Tibial nerve (tissue), 4 donors: Measurements from ENCODE around the gene CAMSAP3. TPM values are rescaled to one million over a fixed set of nuclear protein-coding genes. Genes with fewer than 3 reads are reported as not detected.

ENCODE experiments used
- DNase-seq, 2 donors: peaks; one replicate each; pipeline ENCODE4 v3.0.0-alpha.2; 2019; ENCODE audit warnings: low spot score in 2 of 2
- H3K27ac ChIP-seq, 4 donors: fragments of 200-600 bp; sonication (generic) in 3 of 4; one replicate each; pipeline ENCODE4 v1.5.1; 2017 to 2019; ENCODE audit warnings: mild to moderate bottlenecking in 1 of 4
- H3K27me3 ChIP-seq, 2 donors: fragments of 200-600 bp; sonication (generic) in 1 of 2; one replicate each; pipeline versions ENCODE4 v1.5.1 to v1.6.0; 2017 to 2019
- H3K36me3 ChIP-seq, 3 donors: fragments of 200-600 bp; sonication (generic); one replicate each; pipeline ENCODE4 v1.5.1; 2018 to 2019
- H3K4me1 ChIP-seq, 4 donors: fragments of 200-600 bp; sonication (generic) in 3 of 4; one replicate each; pipeline ENCODE4 v1.5.1; 2017 to 2019
- H3K4me3 ChIP-seq, 4 donors: fragments of 200-600 bp; sonication (generic) in 3 of 4; one replicate each; pipeline ENCODE4 v1.5.1; 2017 to 2019; ENCODE audit warnings: mild to moderate bottlenecking in 1 of 4, moderate library complexity in 1 of 4
- H3K9me3 ChIP-seq, 4 donors: fragments of 200-600 bp; sonication (generic) in 3 of 4; one replicate each; pipeline ENCODE4 v1.5.1; 2017 to 2019
- EP300 ChIP-seq, 2 donors: sonication (generic); formaldehyde crosslinking; IDR thresholded peaks; one replicate each; pipeline ENCODE4 v1.6.1; 2017; ENCODE audit warnings: antibody characterized with exemption in 2 of 2, mild to moderate bottlenecking in 1 of 2
- POLR2A ChIP-seq, 2 donors: fragments of 450-650 bp; IDR thresholded peaks; one replicate each; pipeline ENCODE4 v1.6.1; 2017; ENCODE audit warnings: antibody characterized with exemption in 2 of 2, mild to moderate bottlenecking in 2 of 2, moderate library complexity in 2 of 2
- WGBS, 2 donors: methylation state at CpG; one replicate each; pipeline ENCODE4 v1.1.5; 2018; 5-methylcytosine and 5-hydroxymethylcytosine counted together
- total RNA-seq, 4 donors: library from RNA; depleted of rRNA; stranded (reverse); fragments of >200 nt; gene quantifications; one replicate each; pipeline ENCODE4 v1.1.0, GENCODE V29; 2016
- TF ChIP-seq, protein P1 (sequence below), 5 experiments: fragments of 200-600 bp in 3 of 5; fragments of 450-650 bp in 2 of 5; sonication (generic) in 3 of 5; IDR thresholded peaks; one replicate each; pipeline ENCODE4 v1.5.1; 2016 to 2019; ENCODE audit warnings: antibody characterized with exemption in 5 of 5, mild to moderate bottlenecking in 3 of 5, moderate library complexity in 2 of 5

CAMSAP3 gene
- total RNA-seq, 4 donors from 2014 or later: not detected

DNA sequence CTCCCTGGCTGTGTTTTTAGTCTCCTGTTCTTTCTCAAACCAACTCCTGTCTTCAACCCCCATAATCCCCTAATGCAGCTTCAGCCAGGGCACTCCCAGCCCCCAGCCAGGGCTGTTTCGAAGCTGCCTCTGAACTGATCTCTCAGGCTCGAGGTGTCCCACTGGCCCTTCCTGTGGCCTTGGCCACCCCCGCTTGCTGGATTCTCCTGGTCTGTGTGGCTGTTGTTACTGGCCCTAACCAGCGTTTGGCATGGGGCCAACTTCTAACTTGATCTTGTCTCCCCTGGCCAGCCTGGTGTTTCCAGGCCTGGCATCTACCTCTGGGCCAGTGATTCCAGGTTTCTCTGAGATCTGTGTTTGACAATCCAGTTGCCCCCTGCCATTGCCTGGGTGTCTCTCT lies 22.7 kb downstream of the CAMSAP3 start:
- Histone ChIP-seq H3K27me3 (no peaks in the 10 kb centered on the region), H3K9me3 (no peaks in the 10 kb centered on the region), H3K4me3 (no peak overlapping the region), H3K4me1 (peaks cover 0 to 8% (median 0%) of the 10 kb centered on the region in 4 donors), H3K36me3 (peaks cover 10 to 70% (median 38%) of the 10 kb centered on the region in 3 donors), H3K27ac (no peak overlapping the region)
- TF ChIP-seq, protein P1, sequence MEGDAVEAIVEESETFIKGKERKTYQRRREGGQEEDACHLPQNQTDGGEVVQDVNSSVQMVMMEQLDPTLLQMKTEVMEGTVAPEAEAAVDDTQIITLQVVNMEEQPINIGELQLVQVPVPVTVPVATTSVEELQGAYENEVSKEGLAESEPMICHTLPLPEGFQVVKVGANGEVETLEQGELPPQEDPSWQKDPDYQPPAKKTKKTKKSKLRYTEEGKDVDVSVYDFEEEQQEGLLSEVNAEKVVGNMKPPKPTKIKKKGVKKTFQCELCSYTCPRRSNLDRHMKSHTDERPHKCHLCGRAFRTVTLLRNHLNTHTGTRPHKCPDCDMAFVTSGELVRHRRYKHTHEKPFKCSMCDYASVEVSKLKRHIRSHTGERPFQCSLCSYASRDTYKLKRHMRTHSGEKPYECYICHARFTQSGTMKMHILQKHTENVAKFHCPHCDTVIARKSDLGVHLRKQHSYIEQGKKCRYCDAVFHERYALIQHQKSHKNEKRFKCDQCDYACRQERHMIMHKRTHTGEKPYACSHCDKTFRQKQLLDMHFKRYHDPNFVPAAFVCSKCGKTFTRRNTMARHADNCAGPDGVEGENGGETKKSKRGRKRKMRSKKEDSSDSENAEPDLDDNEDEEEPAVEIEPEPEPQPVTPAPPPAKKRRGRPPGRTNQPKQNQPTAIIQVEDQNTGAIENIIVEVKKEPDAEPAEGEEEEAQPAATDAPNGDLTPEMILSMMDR (IDR thresholded peaks at IDR 0.05): no peak
- TF ChIP-seq POLR2A (IDR thresholded peaks at IDR 0.05): no peak
- WGBS, 2 donors: 70 to 71% methylated on average over 4 of the region's 4 CpGs
- DNase-seq: no peak

DNA sequence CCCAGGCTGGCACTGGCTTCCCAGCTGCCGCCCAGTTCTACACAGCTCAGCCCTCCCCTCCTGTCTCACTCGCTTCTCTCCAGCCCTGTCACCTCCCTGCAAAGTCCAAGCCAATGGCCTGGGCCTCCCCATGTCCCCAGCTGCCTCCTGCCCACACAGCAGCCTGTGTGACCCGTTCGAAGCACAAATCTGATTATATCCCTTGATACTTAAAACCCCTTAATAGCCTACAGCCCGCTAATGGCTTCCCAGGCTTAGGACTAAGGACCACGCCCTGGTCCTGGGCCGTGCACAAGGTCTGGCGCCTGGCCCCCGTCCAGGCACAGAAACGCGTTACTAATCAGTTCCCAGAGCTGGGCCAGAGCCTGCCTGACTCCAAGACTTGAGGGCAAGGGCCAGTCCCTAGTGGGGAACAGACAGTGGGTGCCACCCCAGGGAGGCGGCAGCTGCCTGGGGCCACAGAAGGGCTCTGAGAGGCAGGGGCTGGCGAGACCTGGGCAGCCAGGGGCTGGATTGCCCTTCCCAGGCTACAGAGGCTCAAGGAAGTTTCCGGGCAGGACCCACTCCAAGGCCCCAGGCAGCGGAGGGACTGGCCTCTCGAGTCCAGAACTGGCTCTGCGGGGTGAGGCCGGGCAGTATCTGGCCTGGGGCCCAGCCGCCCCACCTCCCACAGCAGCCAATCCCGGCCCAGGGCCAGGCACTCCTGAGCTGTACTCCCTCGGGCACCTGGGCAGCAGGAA lies 23.3 kb downstream of the CAMSAP3 start:
- WGBS, 2 donors: 78 to 82% methylated on average over 11 to 20 of the region's 21 CpGs
- Histone ChIP-seq H3K27me3 (no peaks in the 10 kb centered on the region), H3K27ac (no peak overlapping the region), H3K36me3 (peaks cover 10 to 76% (median 43%) of the 10 kb centered on the region in 3 donors), H3K4me3 (no peak overlapping the region), H3K4me1 (peaks cover 0 to 8% (median 0%) of the 10 kb centered on the region in 4 donors), H3K9me3 (no peaks in the 10 kb centered on the region)
- DNase-seq: no peak
- TF ChIP-seq POLR2A (IDR thresholded peaks at IDR 0.05): no peak

DNA sequence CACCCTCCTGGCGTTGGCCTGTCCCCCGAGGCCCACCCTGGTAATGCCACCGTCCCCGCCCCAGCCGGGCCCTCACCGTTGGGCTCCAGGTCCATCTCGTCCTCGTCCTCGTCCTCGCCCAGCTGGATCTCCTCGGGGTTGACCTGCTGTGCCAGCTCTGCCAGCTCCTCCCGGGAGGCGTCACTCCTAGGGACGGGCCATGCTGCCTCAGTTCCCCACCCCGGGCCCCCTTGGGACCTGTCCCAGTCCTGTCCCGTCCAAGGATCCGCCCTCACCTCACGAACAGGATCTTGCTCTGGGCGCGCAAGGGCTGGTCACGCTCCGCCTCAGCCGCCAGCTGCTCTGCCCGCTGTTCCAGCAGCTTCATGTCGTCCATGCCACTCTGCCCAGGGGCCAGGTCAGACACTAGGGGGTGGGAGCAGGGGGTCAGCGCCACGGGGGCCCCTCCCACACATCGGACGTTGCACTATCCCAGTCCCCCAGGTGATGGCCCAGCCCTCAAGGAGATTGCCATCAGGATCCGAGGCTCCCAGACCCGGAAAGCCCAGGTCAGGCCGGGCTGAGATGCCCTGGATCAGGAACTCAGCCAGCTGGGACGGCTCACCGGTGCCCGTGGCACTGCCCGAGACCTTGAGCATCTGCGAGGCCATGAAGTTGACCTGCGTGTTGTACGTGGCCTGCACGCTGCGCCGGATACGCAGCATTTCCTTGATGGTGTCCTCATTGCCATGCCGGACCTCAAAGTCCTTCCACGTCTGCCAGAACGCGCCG lies 24.2 kb downstream of the CAMSAP3 start:
- Histone ChIP-seq H3K4me1 (peaks cover 0 to 8% (median 0%) of the 10 kb centered on the region in 4 donors), H3K9me3 (no peaks in the 10 kb centered on the region), H3K27me3 (no peaks in the 10 kb centered on the region), H3K27ac (no peak overlapping the region), H3K4me3 (no peak overlapping the region), H3K36me3 (peaks cover 10 to 86% (median 43%) of the 10 kb centered on the region in 3 donors)
- WGBS, 2 donors: 90 to 93% methylated on average over 34 to 35 of the region's 48 CpGs
- DNase-seq: no peak
- TF ChIP-seq POLR2A (IDR thresholded peaks at IDR 0.05) (no peak), EP300 (IDR thresholded peaks at IDR 0.05) (no peak)
- TF ChIP-seq, protein P1 (IDR thresholded peaks at IDR 0.05): no peak

DNA sequence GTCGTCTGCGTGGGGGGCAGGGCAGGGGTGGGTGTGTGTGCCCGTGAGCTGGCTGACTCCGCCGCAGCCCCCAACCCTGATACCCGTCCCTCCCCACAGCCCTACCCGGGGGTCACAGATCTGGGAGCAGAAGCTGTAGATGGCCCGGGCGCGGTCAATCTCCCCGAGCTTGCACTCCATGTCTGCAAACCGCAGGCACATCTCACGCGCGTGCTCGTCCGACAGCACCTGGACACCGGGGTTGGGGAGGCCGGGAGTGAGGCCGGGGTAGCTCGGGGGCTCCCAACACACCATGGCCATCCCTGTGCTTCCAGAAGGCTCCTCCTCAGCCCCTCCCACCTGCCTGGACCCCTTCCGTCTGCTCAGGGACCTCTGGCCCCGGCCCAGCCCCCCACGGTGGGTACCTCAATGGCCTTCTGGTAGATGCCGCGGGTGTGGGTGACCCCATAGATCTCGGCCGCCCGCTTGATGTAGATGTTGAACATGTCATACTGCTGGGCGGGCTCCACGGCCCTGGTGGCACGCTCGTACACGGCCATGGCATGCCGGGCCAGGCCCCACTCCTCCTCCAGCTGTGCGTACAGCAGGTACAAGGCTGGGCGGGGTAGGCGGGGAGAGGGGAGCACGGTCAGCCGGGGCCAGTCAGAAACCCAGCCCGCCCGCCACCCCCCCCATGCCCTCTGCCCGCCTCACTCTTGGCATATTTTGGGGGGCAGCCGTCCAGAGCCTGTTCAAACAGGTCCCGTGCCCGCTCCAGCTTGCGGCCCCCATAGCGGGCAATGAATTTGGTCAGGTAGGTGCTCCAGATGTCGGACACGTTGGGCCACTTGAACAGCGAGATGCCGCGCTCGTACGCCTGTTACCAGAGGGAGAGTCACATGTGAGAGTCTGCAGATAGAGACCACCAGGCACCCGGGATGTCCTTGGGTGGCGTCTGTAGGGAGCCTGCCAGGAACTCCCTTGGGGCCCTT lies 25.1 kb downstream of the CAMSAP3 start:
- TF ChIP-seq POLR2A (IDR thresholded peaks at IDR 0.05) (no peak), EP300 (IDR thresholded peaks at IDR 0.05) (no peak)
- TF ChIP-seq, protein P1 (IDR thresholded peaks at IDR 0.05): no peak

More for the DNA sequence above, 25.1 kb downstream of the CAMSAP3 start:
- 93 to 94% methylated on average over 36 to 45 of the region's 57 CpGs for WGBS, 2 donors
- Histone ChIP-seq H3K27ac (no peak overlapping the region), H3K4me1 (peaks cover 0 to 8% (median 0%) of the 10 kb centered on the region in 4 donors), H3K27me3 (no peaks in the 10 kb centered on the region), H3K36me3 (peaks cover 12 to 94% (median 43%) of the 10 kb centered on the region in 3 donors), H3K9me3 (no peaks in the 10 kb centered on the region), H3K4me3 (no peak overlapping the region)
- DNase-seq: no peak
